Right lobe of liver (tissue), 6 donors: ENCODE measurements around the gene KIRREL3. TPM values are rescaled to one million over a fixed set of nuclear protein-coding genes. Genes with fewer than 3 reads are reported as not detected.

Source experiments
- ATAC-seq, 4 donors: fragments of 200-7000 bp; cut with Tn5 transposase; one replicate each; pipeline ENCODE4 v1.9.1; 2020; ENCODE audit warnings: mild to moderate bottlenecking in 4 of 4, moderate library complexity in 4 of 4
- DNase-seq, 3 donors: peaks; one replicate each; pipeline ENCODE4 v3.0.0-alpha.2; 2020
- H3K27ac ChIP-seq, 3 donors: fragments of 200-600 bp; one replicate each; pipeline ENCODE4 v1.8.0; 2022
- H3K27me3 ChIP-seq, 2 donors: fragments of 200-600 bp; one replicate each; pipeline ENCODE4 v1.8.0; 2022
- H3K36me3 ChIP-seq, 4 donors: fragments of 200-600 bp; sonication (generic) in 1 of 4; one replicate each; pipeline versions ENCODE4 v1.5.1 to v1.8.0; 2017 to 2022; ENCODE audit warnings: control low read depth in 1 of 4
- H3K4me1 ChIP-seq, 4 donors: fragments of 200-600 bp; sonication (generic) in 1 of 4; one replicate each; pipeline versions ENCODE4 v1.5.1 to v1.8.0; 2017 to 2022; ENCODE audit warnings: control low read depth in 1 of 4
- H3K4me3 ChIP-seq, 3 donors: fragments of 200-600 bp; one replicate each; pipeline ENCODE4 v1.8.0; 2022
- H3K9me3 ChIP-seq, 4 donors: fragments of 200-600 bp; sonication (generic) in 1 of 4; one replicate each; pipeline versions ENCODE4 v1.5.1 to v1.8.0; 2017 to 2022; ENCODE audit warnings: control low read depth in 1 of 4
- CTCF ChIP-seq, 4 donors: fragments of 200-600 bp in 3 of 4; fragments of 450-650 bp in 1 of 4; IDR thresholded peaks; one replicate each; pipeline versions ENCODE4 v1.5.1 to v1.8.0; 2016 to 2022; ENCODE audit warnings: antibody characterized with exemption in 4 of 4, mild to moderate bottlenecking in 2 of 4
- POLR2A ChIP-seq: fragments of 450-650 bp; IDR thresholded peaks from one replicate; pipeline ENCODE4 v1.6.1; 2017; ENCODE audit warnings: antibody characterized with exemption, mild to moderate bottlenecking
- WGBS: methylation state at CpG from one replicate; pipeline ENCODE4 v1.1.6; 2018; ENCODE audit warnings: low coverage, low lambda C conversion rate; ENCODE audit not compliant: insufficient coverage; ENCODE audit errors: missing lambda C conversion rate; 5-methylcytosine and 5-hydroxymethylcytosine counted together
- intact Hi-C, 2 donors: fragments of 100-400 bp; cut with DNase I; formaldehyde crosslinking; loops; one replicate each; pipeline versions ENCODE4 v1.11.2 to v1.14.1; 2022
- total RNA-seq, 6 experiments: library from RNA; depleted of rRNA in 2 of 6; stranded (reverse); fragments of >200 nt in 2 of 6; fragmentation: NEBNext Ultra II Directional in 3 of 6; extraction: Animal tissue kit (Norgen Biotek cat#: 25700) in 3 of 6; gene quantifications; one replicate each; pipeline versions ENCODE4 v1.1.0 to v1.2.4, GENCODE V29; 2016 to 2023
- donor health status: DM: no; HTN: yes; CAD: no.
- donor health status: DM: no; HTN: no; CAD: no.
- donor health status: DM: no; HTN: no; CAD: no.
- donor health status: DM: no; HTN: yes; CAD: no.
- donor health status: DM: no; HTN: yes; CAD: no.

KIRREL3 gene
- total RNA-seq, 6 experiments from 2014 or later: not detected

GRCh38 chr11:126422446-126422845 lies 578.1 kb downstream of the KIRREL3 start:
- H3K27ac ChIP-seq: no peak overlapping the region
- H3K36me3 ChIP-seq: no peaks in the 10 kb centered on the region
- H3K4me3 ChIP-seq: no peak overlapping the region
- intact Hi-C loops: no loop called here
- no peak for ATAC-seq
- no peak for DNase-seq
- WGBS: 100% methylated on average over 2 of the region's 2 CpGs
- H3K9me3 ChIP-seq: no peaks in the 10 kb centered on the region
- H3K4me1 ChIP-seq: no peaks in the 10 kb centered on the region
- TF ChIP-seq CTCF (IDR thresholded peaks at IDR 0.05) (no peak), POLR2A (no peak)
- H3K27me3 ChIP-seq: no peaks in the 10 kb centered on the region

- Histone ChIP-seq H3K27ac (peak overlapping the region in 2 of 3 donors; percentile 40 to 43), H3K4me1 (peaks cover 0 to 2% (median 0%) of the 10 kb centered on the region in 4 donors), H3K9me3 (no peaks in the 10 kb centered on the region), H3K36me3 (no peaks in the 10 kb centered on the region), H3K4me3 (no peak overlapping the region), H3K27me3 (no peaks in the 10 kb centered on the region)
- 51% methylated on average over 6 of the region's 13 CpGs for WGBS
- no peak for TF ChIP-seq CTCF (IDR thresholded peaks at IDR 0.05)
- no peak for TF ChIP-seq POLR2A
- intact Hi-C loops: no loop called here
- DNase-seq (no peak), ATAC-seq (peak; percentile 2 to 20 (median 4))
Measured at GRCh38 chr11:126421271-126421671, 579.3 kb downstream of the KIRREL3 start.

- no peaks in the 10 kb centered on the region for H3K27me3 ChIP-seq
- H3K27ac ChIP-seq: peak overlapping the region in 2 of 3 donors; percentile 40 to 43
- no peak overlapping the region for H3K4me3 ChIP-seq
- ATAC-seq (no peak), DNase-seq (no peak)
- intact Hi-C loops: no loop called here
- peaks cover 0 to 6% (median 2%) of the 10 kb centered on the region in 4 donors for H3K4me1 ChIP-seq
- 53% methylated on average over 6 of the region's 6 CpGs for WGBS
- TF ChIP-seq CTCF (IDR thresholded peaks at IDR 0.05) (no peak), POLR2A (no peak)
- no peaks in the 10 kb centered on the region for H3K36me3 ChIP-seq
- H3K9me3 ChIP-seq: no peaks in the 10 kb centered on the region
Measured at GRCh38 chr11:126420698-126421256, 579.8 kb downstream of the KIRREL3 start.

GRCh38 chr11:126419801-126420697 lies 580.5 kb downstream of the KIRREL3 start:
- Histone ChIP-seq H3K4me3 (no peak overlapping the region), H3K9me3 (no peaks in the 10 kb centered on the region), H3K27ac (peak overlapping the region in 2 of 3 donors; percentile 11 to 37), H3K4me1 (peaks cover 0 to 6% (median 2%) of the 10 kb centered on the region in 4 donors), H3K27me3 (no peaks in the 10 kb centered on the region), H3K36me3 (no peaks in the 10 kb centered on the region)
- ATAC-seq (peak; percentile 7 to 32 (median 15)), DNase-seq (no peak)
- no peak for TF ChIP-seq POLR2A
- TF ChIP-seq CTCF (IDR thresholded peaks at IDR 0.05): no peak
- 58% methylated on average over 11 of the region's 11 CpGs for WGBS
- intact Hi-C loops: no loop called here
